ENCODE measurements around the gene PKHD1. TPM values are rescaled to one million over a fixed set of nuclear protein-coding genes. Genes with fewer than 3 reads are reported as not detected.
"Not testable (repeated sequence)": the region's sequence is repeated elsewhere in the genome, so short reads cannot be mapped to it uniquely, and the experiment has no call there.

PKHD1 gene
- total and polyA plus RNA-seq, 4 donors, result 0.06 TPM; not detected in 3

- Histone ChIP-seq H3K4me1 (ENCODE audit: control insufficient read depth in 1 of 2, insufficient read depth in 2 of 2, low read length in 2 of 2) (no peaks in the 10 kb centered on the region), H3K9me3 (ENCODE audit: control insufficient read depth, low read length) (no peaks in the 10 kb centered on the region), H3K4me3 (ENCODE audit: low read length in 2 of 2) (no peak overlapping the region), H3K27ac (ENCODE audit: low read depth in 1 of 2, low read length in 2 of 2) (no peak overlapping the region), H3K36me3 (ENCODE audit: control insufficient read depth in 1 of 2, insufficient read depth in 2 of 2, low read length in 1 of 2) (no peaks in the 10 kb centered on the region), H3K27me3 (ENCODE audit: control insufficient read depth in 1 of 2, insufficient read depth in 2 of 2, low read length in 1 of 2) (no peaks in the 10 kb centered on the region)
- no peak for DNase-seq
- intact Hi-C loops (cut with DNase I), result no loop called here
- 72 to 85% methylated on average over 3 of the region's 3 CpGs for WGBS, 2 donors
- ATAC-seq (ENCODE audit: low FRiP score), result no peak
These were observed 159.1 kb downstream of the PKHD1 start for GRCh38 chr6:51928320-51928719.

- Histone ChIP-seq H3K4me1 (ENCODE audit: control insufficient read depth in 1 of 2, insufficient read depth in 2 of 2, low read length in 2 of 2) (no peaks in the 10 kb centered on the region), H3K36me3 (ENCODE audit: control insufficient read depth in 1 of 2, insufficient read depth in 2 of 2, low read length in 1 of 2) (no peaks in the 10 kb centered on the region), H3K27me3 (ENCODE audit: control insufficient read depth in 1 of 2, insufficient read depth in 2 of 2, low read length in 1 of 2) (no peaks in the 10 kb centered on the region), H3K9me3 (ENCODE audit: control insufficient read depth, low read length) (peaks cover 1% of the 10 kb centered on the region), H3K27ac (ENCODE audit: low read depth in 1 of 2, low read length in 2 of 2) (no peak overlapping the region), H3K4me3 (ENCODE audit: low read length in 2 of 2) (no peak overlapping the region)
- DNase-seq (no peak), ATAC-seq (ENCODE audit: low FRiP score) (no peak)
- 70 to 75% methylated on average over 1 of the region's 1 CpG for WGBS, 2 donors
- intact Hi-C loops (cut with DNase I), result no loop called here
These were observed 160.0 kb downstream of the PKHD1 start for GRCh38 chr6:51927450-51927849.

- peaks cover 2% of the 10 kb centered on the region for H3K9me3 ChIP-seq (ENCODE audit: control insufficient read depth, low read length)
- WGBS, 2 donors, result 86 to 89% methylated on average over 5 of the region's 5 CpGs
- no peak for DNase-seq
- H3K4me1 ChIP-seq (ENCODE audit: control insufficient read depth in 1 of 2, insufficient read depth in 2 of 2, low read length in 2 of 2), result no peaks in the 10 kb centered on the region
- intact Hi-C loops (cut with DNase I), result no loop called here
- H3K27me3 ChIP-seq (ENCODE audit: control insufficient read depth in 1 of 2, insufficient read depth in 2 of 2, low read length in 1 of 2), result no peaks in the 10 kb centered on the region
- ATAC-seq (ENCODE audit: low FRiP score), result no peak
- no peak overlapping the region for H3K4me3 ChIP-seq (ENCODE audit: low read length in 2 of 2)
- H3K36me3 ChIP-seq (ENCODE audit: control insufficient read depth in 1 of 2, insufficient read depth in 2 of 2, low read length in 1 of 2), result no peaks in the 10 kb centered on the region
- no peak overlapping the region for H3K27ac ChIP-seq (ENCODE audit: low read depth in 1 of 2, low read length in 2 of 2)
These were observed 161.3 kb downstream of the PKHD1 start for GRCh38 chr6:51926125-51926524.

GRCh38 chr6:51922479-51922878, 164.9 kb downstream of the PKHD1 start:
- H3K27me3 ChIP-seq (ENCODE audit: control insufficient read depth in 1 of 2, insufficient read depth in 2 of 2, low read length in 1 of 2); ATAC-seq (ENCODE audit: low FRiP score); intact Hi-C loops (cut with DNase I); DNase-seq; H3K9me3 ChIP-seq (ENCODE audit: control insufficient read depth, low read length); H3K27ac ChIP-seq (ENCODE audit: low read depth in 1 of 2, low read length in 2 of 2); H3K36me3 ChIP-seq (ENCODE audit: control insufficient read depth in 1 of 2, insufficient read depth in 2 of 2, low read length in 1 of 2); H3K4me1 ChIP-seq (ENCODE audit: control insufficient read depth in 1 of 2, insufficient read depth in 2 of 2, low read length in 2 of 2); H3K4me3 ChIP-seq (ENCODE audit: low read length in 2 of 2): not testable (repeated sequence)
- 86 to 90% methylated on average over 9 of the region's 9 CpGs for WGBS, 2 donors

- intact Hi-C loops (cut with DNase I); H3K9me3 ChIP-seq (ENCODE audit: control insufficient read depth, low read length); H3K4me3 ChIP-seq (ENCODE audit: low read length in 2 of 2); H3K27me3 ChIP-seq (ENCODE audit: control insufficient read depth in 1 of 2, insufficient read depth in 2 of 2, low read length in 1 of 2); H3K27ac ChIP-seq (ENCODE audit: low read depth in 1 of 2, low read length in 2 of 2); H3K4me1 ChIP-seq (ENCODE audit: control insufficient read depth in 1 of 2, insufficient read depth in 2 of 2, low read length in 2 of 2); H3K36me3 ChIP-seq (ENCODE audit: control insufficient read depth in 1 of 2, insufficient read depth in 2 of 2, low read length in 1 of 2); DNase-seq; ATAC-seq (ENCODE audit: low FRiP score): not testable (repeated sequence)
- 89 to 93% methylated on average over 2 of the region's 2 CpGs for WGBS, 2 donors
These were observed 169.1 kb downstream of the PKHD1 start for GRCh38 chr6:51918347-51918746.

- no peak overlapping the region for H3K4me3 ChIP-seq (ENCODE audit: low read length in 2 of 2)
- no peak overlapping the region for H3K27ac ChIP-seq (ENCODE audit: low read depth in 1 of 2, low read length in 2 of 2)
- DNase-seq (no peak), ATAC-seq (ENCODE audit: low FRiP score) (no peak)
- no peaks in the 10 kb centered on the region for H3K4me1 ChIP-seq (ENCODE audit: control insufficient read depth in 1 of 2, insufficient read depth in 2 of 2, low read length in 2 of 2)
- H3K9me3 ChIP-seq (ENCODE audit: control insufficient read depth, low read length), result no peaks in the 10 kb centered on the region
- no peaks in the 10 kb centered on the region for H3K36me3 ChIP-seq (ENCODE audit: control insufficient read depth in 1 of 2, insufficient read depth in 2 of 2, low read length in 1 of 2)
- intact Hi-C loops (cut with DNase I), result no loop called here
- 74 to 81% methylated on average over 1 of the region's 1 CpG for WGBS, 2 donors
- H3K27me3 ChIP-seq (ENCODE audit: control insufficient read depth in 1 of 2, insufficient read depth in 2 of 2, low read length in 1 of 2), result no peaks in the 10 kb centered on the region
These were observed 172.3 kb downstream of the PKHD1 start for GRCh38 chr6:51915098-51915497.

GRCh38 chr6:51913265-51913664, 174.1 kb downstream of the PKHD1 start:
- 62 to 68% methylated on average over 2 of the region's 2 CpGs for WGBS, 2 donors
- no peaks in the 10 kb centered on the region for H3K36me3 ChIP-seq (ENCODE audit: control insufficient read depth in 1 of 2, insufficient read depth in 2 of 2, low read length in 1 of 2)
- intact Hi-C loops (cut with DNase I), result no loop called here

GRCh38 chr6:51910851-51911250, 176.6 kb downstream of the PKHD1 start:
- no peaks in the 10 kb centered on the region for H3K4me1 ChIP-seq (ENCODE audit: control insufficient read depth in 1 of 2, insufficient read depth in 2 of 2, low read length in 2 of 2)
- H3K4me3 ChIP-seq (ENCODE audit: low read length in 2 of 2), result no peak overlapping the region
- H3K27me3 ChIP-seq (ENCODE audit: control insufficient read depth in 1 of 2, insufficient read depth in 2 of 2, low read length in 1 of 2), result no peaks in the 10 kb centered on the region
- H3K9me3 ChIP-seq (ENCODE audit: control insufficient read depth, low read length), result no peaks in the 10 kb centered on the region
- no peak overlapping the region for H3K27ac ChIP-seq (ENCODE audit: low read depth in 1 of 2, low read length in 2 of 2)
- WGBS, 2 donors, result 29 to 51% methylated on average over 2 of the region's 2 CpGs
- intact Hi-C loops (cut with DNase I), result no loop called here
- H3K36me3 ChIP-seq (ENCODE audit: control insufficient read depth in 1 of 2, insufficient read depth in 2 of 2, low read length in 1 of 2), result no peaks in the 10 kb centered on the region
- no peak for DNase-seq
- ATAC-seq (ENCODE audit: low FRiP score), result no peak

More at GRCh38 chr6:51913265-51913664, 174.1 kb downstream of the PKHD1 start:
- ATAC-seq (ENCODE audit: low FRiP score) (no peak), DNase-seq (no peak)
- no peaks in the 10 kb centered on the region for H3K9me3 ChIP-seq (ENCODE audit: control insufficient read depth, low read length)
- H3K4me3 ChIP-seq (ENCODE audit: low read length in 2 of 2), result no peak overlapping the region
- no peaks in the 10 kb centered on the region for H3K27me3 ChIP-seq (ENCODE audit: control insufficient read depth in 1 of 2, insufficient read depth in 2 of 2, low read length in 1 of 2)
- no peaks in the 10 kb centered on the region for H3K4me1 ChIP-seq (ENCODE audit: control insufficient read depth in 1 of 2, insufficient read depth in 2 of 2, low read length in 2 of 2)
- no peak overlapping the region for H3K27ac ChIP-seq (ENCODE audit: low read depth in 1 of 2, low read length in 2 of 2)

GRCh38 chr6:51908243-51908642, 179.2 kb downstream of the PKHD1 start:
- Histone ChIP-seq H3K27ac (ENCODE audit: low read depth in 1 of 2, low read length in 2 of 2) (no peak overlapping the region), H3K4me1 (ENCODE audit: control insufficient read depth in 1 of 2, insufficient read depth in 2 of 2, low read length in 2 of 2) (no peaks in the 10 kb centered on the region), H3K9me3 (ENCODE audit: control insufficient read depth, low read length) (no peaks in the 10 kb centered on the region), H3K27me3 (ENCODE audit: control insufficient read depth in 1 of 2, insufficient read depth in 2 of 2, low read length in 1 of 2) (no peaks in the 10 kb centered on the region), H3K36me3 (ENCODE audit: control insufficient read depth in 1 of 2, insufficient read depth in 2 of 2, low read length in 1 of 2) (no peaks in the 10 kb centered on the region), H3K4me3 (ENCODE audit: low read length in 2 of 2) (no peak overlapping the region)
- ATAC-seq (ENCODE audit: low FRiP score) (no peak), DNase-seq (no peak)
- intact Hi-C loops (cut with DNase I), result no loop called here
